GM12878 (cell line): ENCODE results near the gene CYB5R3. TPM values are rescaled to one million over a fixed set of nuclear protein-coding genes. Genes with fewer than 3 reads are reported as not detected.

ENCODE experiments used
- BHLHE40 ChIP-seq, 2 experiments: fragments of 450-650 bp in 1 of 2; IDR thresholded peaks; 2 replicates each; pipeline ENCODE4 v1.6.1; 2011 to 2017; ENCODE audit warnings: low read depth in 2 of 2, borderline replicate concordance in 1 of 2, improper control_type of control experiment in 1 of 2, low read length in 1 of 2, mild to moderate bottlenecking in 1 of 2
- HCFC1 ChIP-seq: fragments of 150-350 bp; IDR thresholded peaks from 2 replicates; pipeline ENCODE4 v1.6.1; 2014; ENCODE audit warnings: low read length
- HDAC6 ChIP-seq: fragments of 200-600 bp; sonication (generic); IDR thresholded peaks from one replicate; pipeline ENCODE4 v1.8.0; 2017; ENCODE audit warnings: antibody characterized with exemption; ENCODE audit not compliant: unreplicated experiment
- IKZF2 ChIP-seq, 2 experiments: fragments of 450-650 bp; IDR thresholded peaks; 2 replicates each; pipeline ENCODE4 v1.6.1; 2017; ENCODE audit warnings: mild to moderate bottlenecking in 2 of 2, moderate library complexity in 2 of 2
- IRF4 ChIP-seq: IDR thresholded peaks from 2 replicates; pipeline ENCODE4 v1.6.1; 2011; ENCODE audit warnings: low read depth, low read length
- KLF5 ChIP-seq: fragments of 450-650 bp; IDR thresholded peaks from 2 replicates; pipeline ENCODE4 v1.6.1; 2014; ENCODE audit warnings: mild to moderate bottlenecking; ENCODE audit not compliant: partially characterized antibody
- MAX ChIP-seq: IDR thresholded peaks from 2 replicates; pipeline ENCODE4 v1.6.1; 2012; ENCODE audit warnings: low read depth, low read length, improper control_type of control experiment
- MEF2A ChIP-seq: IDR thresholded peaks from 2 replicates; pipeline ENCODE4 v1.6.1; 2011; ENCODE audit warnings: low read depth, mild to moderate bottlenecking, low read length, moderate library complexity; ENCODE audit not compliant: insufficient read depth
- MTA2 ChIP-seq: fragments of 450-650 bp; IDR thresholded peaks from 2 replicates; pipeline ENCODE4 v1.6.1; 2016; ENCODE audit warnings: low read depth, mild to moderate bottlenecking, moderate library complexity
- NBN ChIP-seq: fragments of 450-650 bp; IDR thresholded peaks from 2 replicates; pipeline ENCODE4 v1.6.1; 2016
- NR2C1 ChIP-seq: fragments of 450-650 bp; IDR thresholded peaks from 2 replicates; pipeline ENCODE4 v1.6.1; 2017; ENCODE audit warnings: antibody characterized with exemption, mild to moderate bottlenecking, moderate library complexity
- NR2F1 ChIP-seq: fragments of 450-650 bp; conservative IDR thresholded peaks from 2 replicates; pipeline ENCODE4 v1.6.1; 2017; ENCODE audit warnings: mild to moderate bottlenecking
- PML ChIP-seq: IDR thresholded peaks from 2 replicates; pipeline ENCODE4 v1.6.1; 2012; ENCODE audit warnings: low read length, inconsistent platforms
- SUZ12 ChIP-seq: fragments of 200-600 bp; sonication (generic); IDR thresholded peaks from one replicate; pipeline ENCODE4 v1.6.1; 2018; ENCODE audit warnings: antibody characterized with exemption, mild to moderate bottlenecking; ENCODE audit not compliant: unreplicated experiment
- TBL1XR1 ChIP-seq: IDR thresholded peaks from 2 replicates; pipeline ENCODE4 v1.6.1; 2012; ENCODE audit warnings: low read depth, low read length, improper control_type of control experiment
- YY1 ChIP-seq: IDR thresholded peaks from 2 replicates; pipeline ENCODE4 v1.6.1; 2011; ENCODE audit warnings: low read depth, mild to moderate bottlenecking, low read length
- ZNF207 ChIP-seq: fragments of 450-650 bp; IDR thresholded peaks from 2 replicates; pipeline ENCODE4 v1.6.1; 2014; ENCODE audit warnings: antibody characterized with exemption, mild to moderate bottlenecking, borderline replicate concordance
- ZNF274 ChIP-seq: IDR thresholded peaks from one replicate; pipeline ENCODE4 v1.8.0; 2011; ENCODE audit not compliant: insufficient read length, insufficient read depth
- polyA plus RNA-seq, 11 experiments: library from polyadenylated mRNA; depleted of rRNA in 4 of 11; unstranded in 6 of 11; stranded (reverse) in 5 of 11; fragments of >200 nt; fragmentation: Nextera tagmentation in 4 of 11; fragmentation: Illumina TruSeq in 1 of 11; extraction: Ambion mirVana in 4 of 11; extraction: Trizol in 1 of 11; gene quantifications; 1 replicate in 1 of 11; 2 replicates in 10 of 11; pipeline versions ENCODE4 v1.2.1 to v1.2.3, GENCODE V29; 2011 to 2016; ENCODE audit warnings: inconsistent platforms in 2 of 11, missing spikeins in 2 of 11, low read depth in 1 of 11
- total RNA-seq, 4 experiments: library from RNA; depleted of rRNA in 3 of 4; stranded (reverse); fragments of >200 nt in 3 of 4; fragmentation: Illumina TruSeq in 1 of 4; extraction: Trizol in 1 of 4; gene quantifications; 2 replicates each; pipeline versions ENCODE4 v1.2.1 to v1.2.3, GENCODE V29; 2013 to 2021
- TF ChIP-seq, protein P1 (sequence below): IDR thresholded peaks from 2 replicates; pipeline ENCODE4 v1.6.1; 2012; ENCODE audit warnings: low read depth, low read length, improper control_type of control experiment
- TF ChIP-seq, protein P2 (sequence below): IDR thresholded peaks from 2 replicates; pipeline ENCODE4 v1.6.1; 2011; ENCODE audit warnings: borderline replicate concordance, low read depth, mild to moderate bottlenecking, moderate library complexity, mixed read lengths, low read length; ENCODE audit not compliant: insufficient read depth; ENCODE audit errors: extremely low read length
- TF ChIP-seq, protein P3 (sequence below): fragments of 450-650 bp; IDR thresholded peaks from 2 replicates; pipeline ENCODE4 v1.6.1; 2017; ENCODE audit warnings: low read depth, mild to moderate bottlenecking, moderate library complexity
- TF ChIP-seq, protein P4 (sequence below), 3 experiments: IDR thresholded peaks in 2 of 3; conservative IDR thresholded peaks in 1 of 3; 2 replicates each; pipeline ENCODE4 v1.5.1; 2011; ENCODE audit warnings: low read depth in 3 of 3, low read length in 3 of 3, mild to moderate bottlenecking in 3 of 3, control low read depth in 2 of 3, moderate library complexity in 2 of 3, inconsistent platforms in 1 of 3, mixed read lengths in 1 of 3; ENCODE audit not compliant: control insufficient read depth in 2 of 3, insufficient read depth in 1 of 3; ENCODE audit errors: extremely low read depth in 1 of 3

The CYB5R3 gene
- total and polyA plus RNA-seq, 10 of the 15 experiments (the other 5 are each of a cell fraction or from before 2014, with no cell fraction given) = 2.0 to 119 (median 67.8) TPM

DNA sequence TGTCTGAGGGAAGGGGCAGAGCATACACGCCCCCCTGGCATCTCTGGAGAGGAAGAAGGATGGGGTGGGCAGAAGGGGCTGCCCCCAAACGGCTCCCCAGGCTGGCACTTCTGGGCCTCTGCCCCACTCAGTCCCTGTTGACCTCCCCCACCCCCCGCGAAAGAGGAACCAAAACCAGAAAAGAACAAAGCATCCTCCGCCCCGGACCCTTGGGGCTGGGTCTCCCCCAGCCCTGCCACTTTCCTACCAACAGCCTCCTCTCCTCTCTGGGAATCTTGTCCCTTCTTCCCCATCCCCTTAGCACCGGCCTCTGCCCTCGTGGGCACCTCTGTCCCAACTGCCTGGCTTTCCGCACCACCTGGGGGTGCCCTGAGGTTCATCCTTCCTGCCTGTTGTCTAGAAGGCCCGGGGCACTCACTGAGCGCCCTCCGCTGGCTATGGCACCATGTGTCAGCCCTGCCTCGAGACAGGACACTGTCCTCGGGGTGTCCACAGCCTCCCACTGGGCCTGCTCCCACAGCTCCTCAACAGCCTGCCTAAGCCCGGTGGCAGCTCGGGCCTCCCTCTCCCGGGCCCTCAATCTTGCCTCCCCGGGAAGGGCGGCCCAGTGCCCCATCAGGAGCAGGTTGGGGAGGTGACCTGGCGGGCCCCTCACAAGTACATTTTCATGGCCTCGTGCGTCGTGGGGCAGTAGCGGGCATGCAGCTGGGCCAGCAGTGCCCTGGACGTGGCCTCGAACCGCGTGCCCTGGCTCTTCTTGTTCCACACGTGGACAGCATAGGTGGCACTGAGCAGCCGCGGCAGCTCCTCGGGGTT, 43.3 kb upstream of the CYB5R3 start (continued):
- TF ChIP-seq YY1 (0 out of 2 replicates have a peak, but pooled peaks have one; percentile 29), NR2F1 (peak; percentile 52), HCFC1 (no peak), IKZF2 (IDR thresholded peaks at IDR 0.05) (peak; percentile 64 to 70; a peak in 3 of 4 replicates), NR2C1 (no peak), TBL1XR1 (no peak), MAX (0 out of 2 replicates have a peak, but pooled peaks have one; percentile 27), PML (no peak), IRF4 (0 out of 2 replicates have a peak, but pooled peaks have one; percentile 53), MEF2A (no peak), NBN (no peak; the same call in none of the 2 replicates), MTA2 (peak; percentile 65; the same call in 1 of the 2 replicates), HDAC6 (no peak), SUZ12 (no peak), ZNF207 (no peak), KLF5 (no peak), ZNF274 (no peak), BHLHE40 (IDR thresholded peaks at IDR 0.05; ENCODE audit: borderline replicate concordance in 1 of 2, low read depth in 2 of 2, low read length in 1 of 2) (no peak)
- TF ChIP-seq, protein P1, sequence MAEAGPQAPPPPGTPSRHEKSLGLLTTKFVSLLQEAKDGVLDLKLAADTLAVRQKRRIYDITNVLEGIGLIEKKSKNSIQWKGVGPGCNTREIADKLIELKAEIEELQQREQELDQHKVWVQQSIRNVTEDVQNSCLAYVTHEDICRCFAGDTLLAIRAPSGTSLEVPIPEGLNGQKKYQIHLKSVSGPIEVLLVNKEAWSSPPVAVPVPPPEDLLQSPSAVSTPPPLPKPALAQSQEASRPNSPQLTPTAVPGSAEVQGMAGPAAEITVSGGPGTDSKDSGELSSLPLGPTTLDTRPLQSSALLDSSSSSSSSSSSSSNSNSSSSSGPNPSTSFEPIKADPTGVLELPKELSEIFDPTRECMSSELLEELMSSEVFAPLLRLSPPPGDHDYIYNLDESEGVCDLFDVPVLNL = no peak
- TF ChIP-seq, protein P2, sequence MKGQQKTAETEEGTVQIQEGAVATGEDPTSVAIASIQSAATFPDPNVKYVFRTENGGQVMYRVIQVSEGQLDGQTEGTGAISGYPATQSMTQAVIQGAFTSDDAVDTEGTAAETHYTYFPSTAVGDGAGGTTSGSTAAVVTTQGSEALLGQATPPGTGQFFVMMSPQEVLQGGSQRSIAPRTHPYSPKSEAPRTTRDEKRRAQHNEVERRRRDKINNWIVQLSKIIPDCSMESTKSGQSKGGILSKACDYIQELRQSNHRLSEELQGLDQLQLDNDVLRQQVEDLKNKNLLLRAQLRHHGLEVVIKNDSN = no peak
- TF ChIP-seq, protein P3, sequence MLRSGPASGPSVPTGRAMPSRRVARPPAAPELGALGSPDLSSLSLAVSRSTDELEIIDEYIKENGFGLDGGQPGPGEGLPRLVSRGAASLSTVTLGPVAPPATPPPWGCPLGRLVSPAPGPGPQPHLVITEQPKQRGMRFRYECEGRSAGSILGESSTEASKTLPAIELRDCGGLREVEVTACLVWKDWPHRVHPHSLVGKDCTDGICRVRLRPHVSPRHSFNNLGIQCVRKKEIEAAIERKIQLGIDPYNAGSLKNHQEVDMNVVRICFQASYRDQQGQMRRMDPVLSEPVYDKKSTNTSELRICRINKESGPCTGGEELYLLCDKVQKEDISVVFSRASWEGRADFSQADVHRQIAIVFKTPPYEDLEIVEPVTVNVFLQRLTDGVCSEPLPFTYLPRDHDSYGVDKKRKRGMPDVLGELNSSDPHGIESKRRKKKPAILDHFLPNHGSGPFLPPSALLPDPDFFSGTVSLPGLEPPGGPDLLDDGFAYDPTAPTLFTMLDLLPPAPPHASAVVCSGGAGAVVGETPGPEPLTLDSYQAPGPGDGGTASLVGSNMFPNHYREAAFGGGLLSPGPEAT = 0 out of 2 replicates have a peak, but pooled peaks have one; percentile 29
- TF ChIP-seq, protein P4, sequence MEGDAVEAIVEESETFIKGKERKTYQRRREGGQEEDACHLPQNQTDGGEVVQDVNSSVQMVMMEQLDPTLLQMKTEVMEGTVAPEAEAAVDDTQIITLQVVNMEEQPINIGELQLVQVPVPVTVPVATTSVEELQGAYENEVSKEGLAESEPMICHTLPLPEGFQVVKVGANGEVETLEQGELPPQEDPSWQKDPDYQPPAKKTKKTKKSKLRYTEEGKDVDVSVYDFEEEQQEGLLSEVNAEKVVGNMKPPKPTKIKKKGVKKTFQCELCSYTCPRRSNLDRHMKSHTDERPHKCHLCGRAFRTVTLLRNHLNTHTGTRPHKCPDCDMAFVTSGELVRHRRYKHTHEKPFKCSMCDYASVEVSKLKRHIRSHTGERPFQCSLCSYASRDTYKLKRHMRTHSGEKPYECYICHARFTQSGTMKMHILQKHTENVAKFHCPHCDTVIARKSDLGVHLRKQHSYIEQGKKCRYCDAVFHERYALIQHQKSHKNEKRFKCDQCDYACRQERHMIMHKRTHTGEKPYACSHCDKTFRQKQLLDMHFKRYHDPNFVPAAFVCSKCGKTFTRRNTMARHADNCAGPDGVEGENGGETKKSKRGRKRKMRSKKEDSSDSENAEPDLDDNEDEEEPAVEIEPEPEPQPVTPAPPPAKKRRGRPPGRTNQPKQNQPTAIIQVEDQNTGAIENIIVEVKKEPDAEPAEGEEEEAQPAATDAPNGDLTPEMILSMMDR (IDR thresholded peaks at IDR 0.05 in 2 of 3, conservative IDR thresholded peaks at IDR 0.05 in 1 of 3; ENCODE audit: control insufficient read depth in 2 of 3, extremely low read depth in 1 of 3, insufficient read depth in 1 of 3, low read depth in 3 of 3, low read length in 3 of 3) = peak; percentile 38 to 48 (median 41); a peak in 5 of 6 replicates
